DMS153 treated with DMSO at 0.1 percent for 48 hours (cell line): ENCODE results near the gene AIDA.
"Not testable (repeated sequence)": the region's sequence is repeated elsewhere in the genome, so short reads cannot be mapped to it uniquely, and the experiment has no call there.

Experiments
- DNase-seq: peaks from one replicate; lab custom pipeline; 2025; ENCODE audit not compliant: unreplicated experiment; lab: John Stamatoyannopoulos, UW

Gene AIDA

DNA sequence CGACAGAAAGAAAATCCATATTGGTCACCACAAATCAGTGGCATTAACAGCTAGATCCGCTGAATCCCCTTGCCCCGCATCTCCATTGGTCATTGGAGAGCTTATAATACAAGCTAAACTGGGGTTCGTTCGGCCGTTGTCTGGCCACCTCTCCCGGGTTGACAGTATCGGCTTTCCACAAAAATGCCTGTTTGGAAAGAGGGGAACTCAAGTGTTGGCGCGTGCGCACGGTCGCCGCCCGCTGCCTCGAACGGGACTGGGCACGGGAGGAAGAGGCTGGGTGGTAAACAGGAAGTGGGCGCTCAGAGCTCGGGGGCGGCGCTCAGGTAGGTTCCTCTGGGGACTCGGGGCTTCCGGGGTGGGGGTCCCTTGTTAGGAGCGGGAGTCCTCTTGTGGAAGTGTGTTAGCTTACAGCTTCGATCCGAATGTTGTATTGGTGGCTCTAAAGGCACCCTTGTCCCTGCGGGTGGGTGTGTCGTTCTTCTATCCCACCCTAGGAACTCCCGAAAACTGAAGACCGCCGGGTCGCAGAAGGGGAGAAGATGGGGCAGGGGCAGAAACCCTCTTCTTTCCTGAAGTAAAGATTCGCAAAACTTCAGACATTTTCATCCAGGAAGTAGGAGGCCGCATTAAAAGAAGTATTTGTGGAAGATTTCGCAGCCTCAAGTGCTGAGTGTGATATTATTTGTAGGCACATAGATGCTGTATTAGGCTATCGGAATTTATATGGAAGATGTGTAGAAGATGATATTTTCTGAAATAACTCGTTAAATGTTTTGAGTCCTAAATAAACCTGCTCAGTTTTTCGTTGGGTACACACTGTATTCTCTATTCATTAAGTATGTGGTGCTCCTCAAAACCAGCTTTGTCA lies 1.0 kb upstream of the AIDA start:
- peak; percentile 97 for DNase-seq

DNA sequence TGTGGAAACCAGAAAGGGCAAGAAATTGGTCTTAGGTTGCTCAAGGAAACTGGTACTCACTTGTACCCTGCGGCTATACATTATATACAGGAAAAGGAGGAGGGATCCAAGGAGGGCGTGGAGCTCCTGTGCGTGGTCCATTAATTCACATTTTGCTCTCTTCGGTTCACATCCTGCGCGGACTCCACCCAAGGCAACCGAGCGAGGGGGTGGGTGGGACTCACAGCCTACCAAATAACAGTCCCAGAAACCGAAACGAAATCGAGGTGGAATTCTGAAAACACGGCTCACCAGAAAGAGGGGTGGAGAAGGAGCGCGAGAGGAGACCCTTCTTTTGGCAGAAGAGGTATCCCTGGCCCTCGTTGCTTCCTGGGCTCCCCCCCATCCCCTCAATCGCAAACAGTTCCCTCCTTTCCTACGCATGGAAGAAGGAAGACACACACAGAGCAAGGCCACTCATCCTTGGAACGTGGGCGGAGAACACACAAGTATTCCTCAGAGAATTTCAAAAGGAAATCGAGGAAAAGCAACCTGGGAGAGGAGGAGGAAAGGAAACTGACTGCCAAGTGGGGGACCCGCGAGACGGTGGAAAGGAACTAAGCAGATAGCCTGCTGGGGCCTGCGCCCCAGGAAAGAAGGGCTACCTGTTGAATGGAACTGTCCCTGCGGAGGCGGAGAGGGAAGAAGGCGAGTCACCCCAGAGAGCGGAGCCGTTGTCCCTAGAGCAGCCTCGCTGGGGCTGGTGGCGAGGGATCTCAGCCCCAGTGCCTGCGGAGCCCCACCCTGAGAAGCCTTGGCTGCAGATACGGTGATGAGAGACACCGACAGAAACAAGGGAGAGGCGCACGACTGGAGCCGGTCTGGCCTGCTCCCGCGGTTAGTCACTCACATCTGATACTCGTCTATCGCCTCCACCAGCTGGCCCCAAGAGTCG lies 705 bp downstream of the AIDA start:
- DNase-seq, result peak; percentile 36

DNA sequence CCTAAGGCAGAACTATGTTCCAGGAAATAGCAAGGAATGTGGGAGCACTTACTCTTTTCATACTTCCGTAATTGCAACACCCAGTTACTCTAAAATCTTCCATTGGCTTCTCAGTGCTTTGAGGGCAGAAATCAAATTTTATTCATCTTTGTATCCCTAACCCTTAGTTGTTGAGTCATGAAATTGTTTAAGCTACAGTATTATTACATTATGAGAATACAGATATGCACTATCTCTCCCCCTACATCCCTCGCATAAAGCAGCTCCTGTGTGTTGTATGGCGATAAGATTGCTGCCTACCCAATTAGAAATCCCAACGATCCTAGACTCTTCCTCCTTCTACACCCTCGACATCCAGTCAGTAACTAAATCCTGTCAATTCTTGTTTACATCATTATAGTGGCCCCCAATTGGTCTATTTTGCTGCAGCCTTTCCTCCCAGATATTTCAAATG lies 2.6 kb downstream of the AIDA start:
- DNase-seq, result no peak

DNA sequence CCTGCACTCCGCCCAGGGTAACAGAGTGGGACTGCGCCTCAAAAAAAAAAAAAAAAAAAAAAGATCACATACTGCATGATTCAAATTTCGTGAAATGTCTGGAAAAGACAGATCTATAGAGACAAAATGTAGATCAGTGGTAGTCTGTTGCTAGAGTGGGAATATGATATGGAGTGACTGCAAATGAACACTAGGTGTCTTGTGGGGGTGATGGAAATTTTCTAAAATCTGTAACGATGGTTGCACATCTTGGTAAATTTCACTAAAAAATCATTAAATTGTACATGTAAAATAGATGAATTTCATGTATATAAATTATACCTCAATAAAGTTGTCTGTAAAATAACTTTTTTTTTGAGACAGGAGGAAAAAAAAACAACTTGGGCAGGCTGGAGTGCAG lies 5.5 kb downstream of the AIDA start:
- DNase-seq, result no peak

DNA sequence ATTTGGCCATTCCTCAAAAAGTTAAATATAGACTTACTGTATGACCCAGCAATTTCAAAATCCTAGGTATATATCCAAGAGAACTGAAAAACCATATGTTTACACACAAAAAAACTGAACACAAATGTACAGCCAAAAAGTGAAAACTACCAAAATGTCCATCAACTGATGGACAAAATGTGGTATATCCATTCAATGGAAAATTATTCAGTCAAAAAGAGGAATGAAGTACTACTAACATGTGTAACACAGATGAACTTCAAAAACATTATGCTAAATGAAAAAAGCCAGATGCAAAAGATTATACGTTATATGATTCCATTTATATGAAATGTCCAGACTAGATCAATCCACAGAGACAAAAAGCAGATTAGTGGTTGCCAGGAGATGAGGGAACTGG lies 8.0 kb downstream of the AIDA start:
- no peak for DNase-seq

DNA sequence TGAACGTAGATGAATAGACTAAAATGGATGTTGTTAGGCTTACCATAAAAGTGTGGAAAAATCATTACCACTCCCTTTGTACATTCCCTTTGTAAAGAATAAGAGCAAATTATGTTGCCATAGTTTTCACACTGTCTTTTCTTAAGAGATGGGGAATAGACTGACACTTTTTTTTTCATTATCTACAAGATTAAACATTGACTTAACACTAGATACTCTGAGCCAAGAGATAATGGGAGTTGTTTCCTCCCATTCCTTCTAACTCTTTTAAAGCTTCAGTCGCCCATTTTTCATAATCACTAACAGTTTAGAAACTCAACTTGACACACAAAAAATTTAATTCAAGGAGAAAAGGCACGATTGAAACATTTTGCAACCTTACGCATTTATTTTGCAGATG lies 10.1 kb downstream of the AIDA start:
- no peak for DNase-seq

DNA sequence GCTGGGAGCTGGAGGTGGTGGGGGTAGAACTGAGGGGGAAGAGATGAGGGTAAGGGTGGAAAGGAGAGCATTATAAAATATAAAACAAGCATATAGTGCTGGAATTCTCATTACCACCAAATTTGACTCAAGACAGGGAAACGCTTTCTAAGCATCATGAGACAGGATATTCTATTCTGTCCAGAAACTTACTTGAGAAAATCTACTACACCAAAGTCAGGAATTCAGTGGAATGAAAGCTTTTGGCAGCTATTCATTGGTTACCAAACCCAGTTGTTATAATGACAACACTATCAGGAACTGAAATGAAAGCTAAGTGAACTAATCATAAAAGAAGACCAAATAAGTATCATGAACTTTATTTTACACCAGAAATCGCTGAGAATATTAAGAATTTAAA lies 14.5 kb downstream of the AIDA start:
- no peak for DNase-seq

DNA sequence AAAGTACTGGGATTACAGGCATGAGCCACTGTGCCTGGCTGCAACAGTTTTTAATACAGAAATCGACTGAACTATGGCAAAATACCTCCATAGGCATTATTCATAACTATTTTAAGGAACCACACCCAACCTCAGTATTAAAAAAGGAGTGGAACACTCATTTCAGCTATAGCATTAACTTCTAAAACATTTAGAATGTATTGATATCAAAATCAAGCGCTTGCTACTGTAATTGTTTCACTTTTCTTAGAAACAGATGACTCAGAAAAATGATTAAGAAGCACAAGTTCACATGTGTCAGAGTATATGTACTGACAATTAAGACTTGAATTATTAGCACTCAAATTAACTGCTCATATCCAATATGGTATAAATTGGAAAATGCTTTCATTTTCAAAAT lies 15.1 kb downstream of the AIDA start:
- no peak for DNase-seq

DNA sequence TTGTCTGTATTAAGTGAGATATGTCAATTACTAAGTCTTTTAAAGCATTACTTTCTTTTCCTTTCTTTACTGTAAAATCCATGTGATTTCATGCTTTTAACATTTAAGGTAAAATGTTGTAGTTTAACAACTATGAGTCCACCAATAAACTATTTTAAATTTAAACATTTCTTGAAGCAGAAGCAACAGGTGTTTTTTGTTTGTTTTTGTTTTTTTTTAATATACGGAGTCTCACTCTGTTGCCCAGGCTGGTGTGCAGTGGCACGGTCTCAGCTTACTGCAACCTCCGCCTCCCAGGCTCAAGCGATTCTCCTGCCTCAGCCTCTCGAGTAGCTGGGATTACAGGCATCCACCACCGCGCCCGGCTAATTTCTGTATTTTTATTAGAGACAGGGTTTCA lies 15.6 kb downstream of the AIDA start:
- no peak for DNase-seq

DNA sequence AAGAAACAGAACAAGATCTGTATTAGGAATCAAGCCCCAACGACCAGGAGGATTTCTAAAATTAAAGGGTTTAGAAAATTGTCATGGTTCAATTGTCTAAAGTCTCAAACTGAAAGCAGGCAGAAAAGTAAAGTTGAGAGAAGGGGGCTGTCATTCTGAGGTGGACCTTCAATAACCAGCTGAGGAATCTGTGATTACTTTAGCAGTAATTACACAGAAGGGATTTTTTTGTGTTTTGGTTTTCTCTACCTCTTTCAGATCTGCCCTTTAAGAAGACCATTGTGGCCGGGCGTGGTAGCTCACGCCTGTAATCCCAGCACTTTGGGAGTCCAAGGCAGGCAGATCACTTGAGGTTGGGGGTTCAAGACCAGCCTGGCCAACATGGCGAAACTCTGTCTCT lies 17.4 kb downstream of the AIDA start:
- no peak for DNase-seq

DNA sequence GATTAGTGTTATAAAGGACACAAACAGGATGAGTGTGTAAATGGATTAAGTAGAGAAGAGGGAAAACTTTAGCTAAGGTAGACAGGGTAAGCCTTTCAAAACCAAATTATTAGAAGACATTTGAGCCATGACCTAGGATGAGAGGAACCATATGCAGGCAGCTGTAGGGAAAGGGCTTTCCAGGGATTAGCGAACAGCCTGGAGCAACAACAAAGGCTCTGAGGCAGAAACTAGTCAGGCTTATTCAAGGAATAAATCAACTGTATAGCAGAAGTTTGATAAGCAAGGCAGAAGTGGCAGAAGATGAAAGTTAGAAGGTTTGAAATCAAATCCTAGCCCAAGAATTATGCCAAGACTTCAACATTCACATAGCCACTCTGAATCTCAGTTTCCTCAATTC lies 21.3 kb downstream of the AIDA start:
- no peak for DNase-seq

DNA sequence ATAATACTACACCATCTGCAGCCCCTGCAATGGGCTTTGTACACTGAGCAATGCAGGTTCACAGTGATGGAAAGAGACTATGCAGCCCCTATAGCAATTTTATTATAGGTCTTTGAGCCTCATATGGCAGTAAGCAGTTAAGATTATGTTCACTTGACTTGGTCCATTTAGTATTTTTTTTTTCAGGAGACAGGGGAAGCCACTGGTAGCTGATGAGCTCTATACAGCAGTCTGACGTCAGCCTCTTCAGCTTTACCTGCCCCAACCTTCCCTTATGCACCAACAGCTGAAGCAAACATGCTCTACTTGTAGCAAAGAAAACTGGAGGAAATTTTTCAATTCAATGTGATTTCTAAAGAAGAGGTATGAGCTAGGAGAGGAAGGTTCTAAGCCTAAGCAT lies 32.2 kb downstream of the AIDA start:
- DNase-seq, result no peak

DNA sequence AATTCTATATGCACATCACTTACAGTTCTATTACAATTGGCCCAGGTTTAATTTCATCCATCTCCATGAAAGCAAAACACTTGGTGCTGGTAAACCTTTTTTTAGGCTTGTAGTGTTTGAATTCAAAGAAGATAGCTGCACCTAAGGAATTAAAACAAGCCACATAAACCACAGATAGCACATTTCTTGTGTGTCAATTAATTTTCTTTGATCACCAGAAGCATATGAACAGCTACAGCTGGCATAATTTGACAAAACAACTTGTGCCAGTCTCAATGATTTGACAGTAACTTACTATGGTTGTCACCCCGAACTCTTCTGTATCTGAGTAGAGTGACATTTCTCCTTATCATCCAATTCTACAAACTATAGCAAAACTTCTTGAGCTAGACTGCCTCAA lies 42.2 kb downstream of the AIDA start:
- no peak for DNase-seq

DNA sequence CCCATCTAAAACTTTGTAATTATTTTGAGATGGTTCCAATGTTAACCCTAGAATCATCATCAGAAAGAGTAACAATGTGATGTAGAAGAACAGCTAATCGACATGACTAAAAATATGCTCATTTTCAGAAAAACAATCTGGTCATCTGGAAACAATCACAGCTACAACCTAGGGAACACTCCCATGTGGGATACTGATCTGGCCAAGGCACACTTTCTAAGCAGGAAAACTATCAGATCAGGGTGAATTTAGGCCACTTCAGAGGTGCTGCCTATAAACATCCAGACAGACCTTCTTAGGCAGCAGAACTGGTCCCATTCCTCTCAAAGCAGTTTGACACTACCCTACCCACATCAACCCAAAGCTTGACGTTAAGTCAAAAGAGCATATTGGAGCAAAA lies 43.2 kb downstream of the AIDA start:
- not testable (repeated sequence) for DNase-seq

DNA sequence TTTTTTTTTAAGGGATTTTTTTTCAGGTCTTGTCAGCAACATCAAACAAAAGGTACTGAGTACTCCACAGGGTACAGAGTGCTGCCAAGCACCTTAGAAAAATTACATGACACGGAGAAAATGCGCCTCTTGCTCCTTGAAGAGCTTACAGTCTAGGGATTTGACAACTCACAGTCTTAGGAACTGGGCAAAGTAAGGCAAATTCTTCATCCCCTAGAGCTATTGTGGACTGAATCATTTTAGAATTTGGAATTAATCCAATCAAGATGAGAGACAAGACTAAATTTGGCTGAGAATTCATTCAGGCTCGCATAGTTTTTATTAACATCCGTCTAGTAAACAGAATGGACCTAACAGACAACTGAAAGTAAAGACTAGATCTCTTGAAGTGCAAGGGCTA lies 44.1 kb downstream of the AIDA start:
- not testable (repeated sequence) for DNase-seq

DNA sequence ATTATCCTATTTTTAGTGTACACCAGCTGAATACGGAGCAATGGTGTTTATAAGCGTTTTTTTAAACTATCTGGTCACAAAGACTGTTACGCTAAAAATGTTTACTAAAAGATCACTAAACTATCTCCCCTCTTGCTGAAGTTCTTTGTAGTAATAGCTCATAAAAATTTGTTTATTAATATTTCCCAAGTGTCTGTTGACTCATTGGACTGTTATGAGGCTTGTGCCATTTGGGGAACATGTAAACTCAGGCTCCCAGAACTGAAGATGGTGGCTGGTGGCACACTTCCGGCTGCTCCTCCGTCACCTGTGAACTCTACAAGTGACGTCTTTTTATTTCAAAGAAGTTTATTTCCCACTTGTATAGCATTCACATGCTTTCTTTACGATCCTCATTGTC lies 46.3 kb downstream of the AIDA start:
- no peak for DNase-seq

DNA sequence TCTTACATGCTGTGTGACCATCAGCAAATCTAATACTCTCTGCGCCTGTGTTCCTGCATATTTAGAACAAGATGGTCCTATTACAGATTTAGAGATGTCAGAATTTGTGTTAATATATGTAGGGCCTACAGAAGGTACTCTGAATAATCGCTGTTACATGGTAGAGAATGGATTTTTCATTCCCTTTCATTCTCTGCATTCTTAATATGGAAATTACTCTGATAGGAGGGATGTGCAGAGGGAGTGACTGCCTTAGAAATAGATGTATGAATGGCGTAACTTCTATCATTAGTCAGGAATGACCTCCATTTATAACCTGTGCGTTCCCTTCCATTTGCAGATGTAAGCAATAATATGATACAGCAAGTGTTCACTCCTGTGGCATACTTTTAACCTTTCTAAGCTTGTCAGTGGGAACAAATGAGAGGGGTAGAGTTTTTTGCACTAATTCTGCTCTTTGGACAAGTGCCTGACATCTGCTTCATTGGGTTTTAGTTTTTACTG lies 48.8 kb downstream of the AIDA start:
- DNase-seq, result no peak

DNA sequence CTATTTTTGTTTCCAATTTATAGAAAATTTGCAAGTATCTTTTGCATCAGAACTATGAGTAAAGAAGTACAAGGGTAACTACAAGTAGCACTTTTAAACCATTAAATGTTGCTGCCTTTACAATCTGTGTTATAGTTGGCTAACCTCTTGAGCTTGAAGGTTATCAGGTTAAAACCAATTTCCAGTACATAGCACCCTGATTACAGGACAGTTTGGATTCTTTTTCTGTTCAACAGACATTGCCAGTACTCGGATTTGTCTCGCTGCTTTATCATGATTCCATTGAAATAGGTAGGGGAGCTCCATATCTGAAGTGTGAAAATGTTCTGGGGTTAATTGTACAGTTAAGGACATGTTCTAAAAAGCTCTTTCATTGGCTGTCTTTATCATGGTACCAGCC lies 54.4 kb downstream of the AIDA start:
- DNase-seq, result no peak

DNA sequence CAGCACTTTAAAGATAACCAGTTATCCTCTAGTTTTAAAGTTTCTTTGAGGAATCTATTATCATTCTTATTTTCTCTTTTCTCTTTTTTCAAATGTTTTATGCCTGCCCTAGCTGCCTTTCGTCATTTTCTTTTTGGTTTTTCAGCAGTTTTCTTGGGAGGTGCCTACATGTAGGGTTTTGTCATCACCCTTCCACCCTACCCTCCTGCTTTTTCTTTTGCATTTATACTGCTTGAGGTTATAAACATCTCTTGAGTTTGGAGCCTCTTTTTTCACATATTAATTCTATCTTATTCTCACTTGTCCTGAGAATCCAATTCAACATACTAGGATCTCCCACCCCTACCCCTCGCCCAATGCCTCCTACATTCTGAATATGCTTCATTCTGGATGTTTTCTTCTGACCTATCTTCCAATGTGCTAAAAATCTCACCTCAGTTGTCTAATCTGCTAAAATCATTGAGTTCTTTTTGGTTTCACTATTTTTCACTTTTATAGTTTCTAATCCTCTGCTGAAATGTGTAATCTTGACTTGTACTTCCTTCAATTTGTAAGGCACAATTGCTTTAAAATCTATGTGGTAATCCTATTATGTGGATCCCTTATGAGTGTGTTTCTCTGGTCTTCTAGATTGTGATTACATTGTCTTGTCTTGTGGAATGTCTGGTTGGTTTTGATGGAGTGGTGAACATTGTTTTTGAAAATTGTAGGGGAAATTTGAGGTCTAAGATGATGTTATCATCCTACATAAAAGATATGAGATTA lies 55.7 kb downstream of the AIDA start:
- no peak for DNase-seq

DNA sequence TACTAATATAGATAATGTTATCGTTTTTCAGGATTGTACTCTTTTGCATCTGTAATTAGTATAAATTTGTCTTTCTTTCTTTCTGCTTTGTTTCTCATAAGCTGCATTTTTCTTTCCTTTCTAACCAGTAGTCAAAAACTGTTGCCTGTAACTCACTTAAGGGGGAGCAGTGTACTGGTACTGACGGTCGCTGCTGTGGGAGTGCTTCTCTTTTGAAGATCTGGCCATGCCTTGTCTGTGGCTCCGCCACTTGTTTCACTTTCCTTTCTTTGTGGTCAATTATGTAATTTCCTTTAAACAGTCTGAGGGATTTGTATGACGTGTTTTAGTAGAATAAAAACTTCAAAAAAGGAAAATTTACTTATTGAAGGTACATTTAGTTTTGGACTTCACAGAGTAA lies 57.4 kb downstream of the AIDA start:
- no peak for DNase-seq

DNA sequence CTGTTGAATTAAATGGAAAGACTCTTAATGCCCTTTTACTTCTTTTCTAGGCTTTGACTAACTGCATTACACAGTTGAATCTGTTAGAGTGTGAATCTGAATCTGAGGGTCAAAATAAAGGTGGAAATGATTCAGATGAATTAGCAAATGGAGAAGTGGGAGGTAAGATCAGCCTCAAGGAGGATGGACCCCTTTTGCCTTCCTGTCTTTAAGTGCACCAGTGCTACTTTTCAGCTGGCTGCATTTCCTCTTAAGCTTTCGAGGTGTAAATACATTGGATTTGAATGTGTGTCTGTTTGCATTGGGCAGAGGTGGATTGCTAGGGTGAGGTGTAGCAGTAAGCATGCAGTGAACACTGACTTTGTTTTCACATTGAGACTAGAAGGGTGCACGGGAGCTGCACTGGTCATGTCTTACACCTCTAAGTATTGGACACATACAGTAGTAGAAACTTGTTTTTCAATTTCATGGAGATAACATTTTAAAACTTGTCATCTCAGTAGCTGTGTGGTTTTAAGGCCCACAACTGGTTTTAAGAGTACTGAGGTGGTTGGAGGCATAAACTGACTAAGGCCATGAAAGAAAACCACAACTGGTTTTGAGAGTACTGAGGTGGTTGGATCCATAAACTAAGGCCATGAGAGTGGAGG lies 59.0 kb downstream of the AIDA start:
- no peak for DNase-seq
